HG02943 (cell line): ENCODE results near the gene USP12.
"Not testable (repeated sequence)": the region's sequence is repeated elsewhere in the genome, so short reads cannot be mapped to it uniquely, and the experiment has no call there.

ENCODE experiments used
- ATAC-seq: cut with Tn5 transposase; IDR thresholded peaks from one replicate; pipeline ENCODE4 v1.9.1; 2021; ENCODE audit warnings: mild to moderate bottlenecking, low read depth, moderate library complexity; ENCODE audit not compliant: unreplicated experiment

Gene USP12

GRCh38 chr13:27081893-27082679 lies 89.5 kb downstream of the USP12 start:
- no peak for ATAC-seq

GRCh38 chr13:27080018-27080948 lies 91.3 kb downstream of the USP12 start:
- no peak for ATAC-seq

GRCh38 chr13:27079421-27079958 lies 92.1 kb downstream of the USP12 start:
- no peak for ATAC-seq

- ATAC-seq, result no peak
These were observed 94.2 kb downstream of the USP12 start for GRCh38 chr13:27077451-27077850.

- no peak for ATAC-seq
These were observed 95.2 kb downstream of the USP12 start for GRCh38 chr13:27076421-27076820.

- ATAC-seq, result no peak
These were observed 98.4 kb downstream of the USP12 start for GRCh38 chr13:27073186-27073585.

GRCh38 chr13:27066123-27066522 lies 105.5 kb downstream of the USP12 start:
- ATAC-seq, result not testable (repeated sequence)

GRCh38 chr13:27065582-27065981 lies 106.0 kb downstream of the USP12 start:
- no peak for ATAC-seq

GRCh38 chr13:27064252-27064995 lies 107.2 kb downstream of the USP12 start:
- no peak for ATAC-seq

- ATAC-seq, result no peak
These were observed 113.8 kb downstream of the USP12 start for GRCh38 chr13:27057817-27058216.

GRCh38 chr13:27055526-27055925 lies 116.1 kb downstream of the USP12 start:
- ATAC-seq, result no peak

- ATAC-seq, result no peak
These were observed 116.9 kb downstream of the USP12 start for GRCh38 chr13:27054760-27055159.

- ATAC-seq, result no peak
These were observed 117.6 kb downstream of the USP12 start for GRCh38 chr13:27053902-27054595.

- no peak for ATAC-seq
These were observed 118.3 kb downstream of the USP12 start for GRCh38 chr13:27053210-27053884.

- ATAC-seq, result no peak
These were observed 118.9 kb downstream of the USP12 start for GRCh38 chr13:27052551-27053208.

GRCh38 chr13:27047081-27047480 lies 124.5 kb downstream of the USP12 start:
- no peak for ATAC-seq

GRCh38 chr13:27044837-27045570 lies 126.6 kb downstream of the USP12 start:
- ATAC-seq, result no peak

- ATAC-seq, result no peak
These were observed 128.6 kb downstream of the USP12 start for GRCh38 chr13:27043013-27043412.
